K562 (cell line): ENCODE results near the gene SMG6. TPM values are rescaled to one million over a fixed set of nuclear protein-coding genes. Genes with fewer than 3 reads are reported as not detected.

Experiments
- ESRRB ChIP-seq: fragments of 250-450 bp; sonication (Bioruptor Pico); IDR thresholded peaks from 2 replicates; pipeline ENCODE4 v1.5.0; 2020; ENCODE audit warnings: mild to moderate bottlenecking, moderate library complexity, borderline replicate concordance
- FOXK2 ChIP-seq, 2 experiments: fragments of 450-650 bp; IDR thresholded peaks in 1 of 2; conservative IDR thresholded peaks in 1 of 2; 2 replicates each; pipeline ENCODE4 v1.6.1; 2016; ENCODE audit warnings: low read depth in 2 of 2, mild to moderate bottlenecking in 1 of 2
- HSF4 ChIP-seq: fragments of 250-450 bp; sonication (Bioruptor Pico); IDR thresholded peaks from 2 replicates; pipeline ENCODE4 v2.1.2; 2022; ENCODE audit warnings: mild to moderate bottlenecking, moderate library complexity, borderline replicate concordance
- PTTG1 ChIP-seq: fragments of 450-650 bp; IDR thresholded peaks from 2 replicates; pipeline ENCODE4 v1.6.1; 2016; ENCODE audit warnings: low read depth, mild to moderate bottlenecking, missing genetic modification characterization, missing compliant biosample characterization
- RCOR1 ChIP-seq, 2 experiments: IDR thresholded peaks; 2 replicates each; pipeline ENCODE4 v1.6.1; 2012; ENCODE audit warnings: low read depth in 2 of 2, low read length in 2 of 2, borderline replicate concordance in 1 of 2, improper control_type of control experiment in 1 of 2
- RNF2 ChIP-seq: sonication (generic); IDR thresholded peaks from 2 replicates; pipeline ENCODE4 v1.6.1; 2016
- SAFB2 ChIP-seq: fragments of 200-400 bp; formaldehyde crosslinking; IDR thresholded peaks from 2 replicates; pipeline ENCODE4 v1.6.1; 2018; ENCODE audit warnings: borderline replicate concordance, low read length, low read depth, moderate library complexity; ENCODE audit not compliant: severe bottlenecking
- SIRT6 ChIP-seq: IDR thresholded peaks from one replicate; pipeline ENCODE4 v1.6.1; 2012; ENCODE audit warnings: low read depth, mild to moderate bottlenecking, control low read depth, inconsistent platforms, low read length, moderate library complexity
- SMAD2 ChIP-seq: fragments of 150-350 bp; IDR thresholded peaks from 2 replicates; pipeline ENCODE4 v1.6.1; 2014; ENCODE audit warnings: low read depth, mild to moderate bottlenecking, low read length
- XRCC5 ChIP-seq: fragments of 200-400 bp; formaldehyde crosslinking; IDR thresholded peaks from 2 replicates; pipeline ENCODE4 v1.6.1; 2017; ENCODE audit warnings: low read depth, mild to moderate bottlenecking, low read length
- ZNF282 ChIP-seq: sonication (generic); formaldehyde crosslinking; IDR thresholded peaks from 2 replicates; pipeline ENCODE4 v1.8.1; 2023; ENCODE audit warnings: missing genetic modification reagents
- ZNF354B ChIP-seq: fragments of 250-450 bp; sonication (Bioruptor Pico); IDR thresholded peaks from 2 replicates; pipeline ENCODE4 v1.4.0; 2020
- ZSCAN32 ChIP-seq: fragments of 450-650 bp; formaldehyde crosslinking; IDR thresholded peaks from 2 replicates; pipeline ENCODE4 v1.4.0; 2020; ENCODE audit warnings: mild to moderate bottlenecking, moderate library complexity
- polyA plus RNA-seq, 8 experiments: library from polyadenylated mRNA; depleted of rRNA in 4 of 8; stranded (reverse) in 5 of 8; unstranded in 3 of 8; fragments of >200 nt; fragmentation: Nextera tagmentation in 2 of 8; fragmentation: Illumina TruSeq in 1 of 8; extraction: Ambion mirVana in 2 of 8; extraction: Trizol in 1 of 8; gene quantifications; 2 replicates each; pipeline versions ENCODE4 v1.2.1 to v1.2.3, GENCODE V29; 2011 to 2014; ENCODE audit warnings: inconsistent platforms in 1 of 8, missing spikeins in 1 of 8
- total RNA-seq, 7 experiments: library from RNA; depleted of rRNA in 6 of 7; stranded (reverse); fragments of >200 nt in 6 of 7; fragmentation: Illumina TruSeq in 2 of 7; extraction: Trizol in 2 of 7; gene quantifications; 2 replicates each; pipeline versions ENCODE4 v1.2.1 to v1.2.3, GENCODE V29; 2011 to 2021; ENCODE audit warnings: low replicate concordance in 1 of 7
- TF ChIP-seq, protein P1 (sequence below): fragments of 250-450 bp; sonication (Bioruptor Pico); IDR thresholded peaks from 2 replicates; pipeline ENCODE4 v1.5.0; 2021; ENCODE audit warnings: mild to moderate bottlenecking, moderate library complexity
- TF ChIP-seq, protein P2 (sequence below): fragments of 150-350 bp; IDR thresholded peaks from 2 replicates; pipeline ENCODE4 v1.6.1; 2014; ENCODE audit warnings: low read depth, mild to moderate bottlenecking, low read length, borderline replicate concordance
- TF ChIP-seq, protein P3 (sequence below): IDR thresholded peaks from 2 replicates; pipeline ENCODE4 v1.6.1; 2011; ENCODE audit not compliant: insufficient read length; ENCODE audit errors: extremely low read depth

SMG6 gene
- total and polyA plus RNA-seq, 9 of the 15 experiments (the other 6 are each of a cell fraction or from before 2014, with no cell fraction given): 0.44 to 13.9 (median 6.0) TPM

- TF ChIP-seq ZNF282 (no peak), HSF4 (CRISPR knock-in tag) (no peak), ZSCAN32 (CRISPR knock-in tag) (no peak), ESRRB (CRISPR knock-in tag) (no peak), RCOR1 (IDR thresholded peaks at IDR 0.05; ENCODE audit: borderline replicate concordance in 1 of 2, low read depth in 2 of 2, low read length in 2 of 2) (no peak), SIRT6 (no peak), XRCC5 (no peak), PTTG1 (tag) (no peak), ZNF354B (no peak), FOXK2 (conservative IDR thresholded peaks at IDR 0.05 in 1 of 2, IDR thresholded peaks at IDR 0.05 in 1 of 2; ENCODE audit: low read depth in 2 of 2) (no peak), RNF2 (no peak), SAFB2 (no peak), SMAD2 (no peak)
- TF ChIP-seq, protein P1, sequence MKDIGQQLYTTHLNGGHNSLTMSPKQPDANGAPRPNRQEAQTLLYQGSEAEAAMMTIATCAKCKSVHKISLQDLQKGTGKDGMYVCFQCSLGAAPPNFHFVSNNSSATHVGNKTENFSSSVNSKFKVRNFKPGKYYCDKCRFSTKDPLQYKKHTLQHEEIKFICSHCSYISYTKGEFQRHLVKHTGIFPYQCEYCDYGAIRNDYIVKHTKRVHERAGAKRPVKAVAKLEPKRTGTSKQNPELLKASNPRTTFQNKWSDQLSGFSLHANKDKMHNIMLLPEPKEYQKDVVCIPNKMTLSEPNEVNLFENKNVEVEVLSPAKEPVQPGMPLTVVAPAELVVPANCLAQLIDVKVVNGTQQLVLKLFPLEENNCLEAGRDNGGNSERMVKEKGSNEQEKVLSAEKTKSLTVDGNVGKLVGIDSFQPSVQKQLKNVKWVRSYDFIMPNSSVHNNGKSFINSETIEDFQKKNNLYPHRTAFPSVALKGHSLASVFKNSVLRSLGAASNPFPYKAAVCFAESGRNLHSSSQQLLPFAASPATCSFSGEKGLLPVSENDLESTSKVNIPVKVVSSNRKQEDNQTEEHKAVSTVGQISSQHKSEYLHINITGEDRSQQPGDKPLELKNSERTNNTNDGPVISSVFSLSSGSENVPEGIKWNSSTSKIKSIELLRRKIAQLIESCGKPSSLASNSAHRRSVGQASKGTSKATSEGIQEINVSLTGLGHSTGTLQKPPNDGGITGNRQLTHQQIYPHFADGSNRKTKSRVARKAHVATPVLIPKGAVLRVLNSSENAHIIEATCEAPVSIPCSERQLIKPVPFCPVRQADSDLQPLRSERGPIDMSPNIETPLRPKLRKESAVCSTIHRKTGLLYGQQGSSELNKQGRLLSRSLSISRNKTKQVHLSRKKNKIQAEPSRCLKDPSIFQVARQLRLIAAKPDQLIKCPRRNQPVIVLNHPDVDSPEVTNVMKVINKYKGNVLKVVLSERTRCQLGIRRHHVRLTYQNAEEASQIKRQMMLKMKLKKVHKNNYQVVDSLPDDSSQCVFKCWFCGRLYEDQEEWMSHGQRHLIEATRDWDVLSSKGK (CRISPR knock-in tag): no peak
- TF ChIP-seq, protein P2, sequence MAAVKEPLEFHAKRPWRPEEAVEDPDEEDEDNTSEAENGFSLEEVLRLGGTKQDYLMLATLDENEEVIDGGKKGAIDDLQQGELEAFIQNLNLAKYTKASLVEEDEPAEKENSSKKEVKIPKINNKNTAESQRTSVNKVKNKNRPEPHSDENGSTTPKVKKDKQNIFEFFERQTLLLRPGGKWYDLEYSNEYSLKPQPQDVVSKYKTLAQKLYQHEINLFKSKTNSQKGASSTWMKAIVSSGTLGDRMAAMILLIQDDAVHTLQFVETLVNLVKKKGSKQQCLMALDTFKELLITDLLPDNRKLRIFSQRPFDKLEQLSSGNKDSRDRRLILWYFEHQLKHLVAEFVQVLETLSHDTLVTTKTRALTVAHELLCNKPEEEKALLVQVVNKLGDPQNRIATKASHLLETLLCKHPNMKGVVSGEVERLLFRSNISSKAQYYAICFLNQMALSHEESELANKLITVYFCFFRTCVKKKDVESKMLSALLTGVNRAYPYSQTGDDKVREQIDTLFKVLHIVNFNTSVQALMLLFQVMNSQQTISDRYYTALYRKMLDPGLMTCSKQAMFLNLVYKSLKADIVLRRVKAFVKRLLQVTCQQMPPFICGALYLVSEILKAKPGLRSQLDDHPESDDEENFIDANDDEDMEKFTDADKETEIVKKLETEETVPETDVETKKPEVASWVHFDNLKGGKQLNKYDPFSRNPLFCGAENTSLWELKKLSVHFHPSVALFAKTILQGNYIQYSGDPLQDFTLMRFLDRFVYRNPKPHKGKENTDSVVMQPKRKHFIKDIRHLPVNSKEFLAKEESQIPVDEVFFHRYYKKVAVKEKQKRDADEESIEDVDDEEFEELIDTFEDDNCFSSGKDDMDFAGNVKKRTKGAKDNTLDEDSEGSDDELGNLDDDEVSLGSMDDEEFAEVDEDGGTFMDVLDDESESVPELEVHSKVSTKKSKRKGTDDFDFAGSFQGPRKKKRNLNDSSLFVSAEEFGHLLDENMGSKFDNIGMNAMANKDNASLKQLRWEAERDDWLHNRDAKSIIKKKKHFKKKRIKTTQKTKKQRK: no peak
- TF ChIP-seq, protein P3, sequence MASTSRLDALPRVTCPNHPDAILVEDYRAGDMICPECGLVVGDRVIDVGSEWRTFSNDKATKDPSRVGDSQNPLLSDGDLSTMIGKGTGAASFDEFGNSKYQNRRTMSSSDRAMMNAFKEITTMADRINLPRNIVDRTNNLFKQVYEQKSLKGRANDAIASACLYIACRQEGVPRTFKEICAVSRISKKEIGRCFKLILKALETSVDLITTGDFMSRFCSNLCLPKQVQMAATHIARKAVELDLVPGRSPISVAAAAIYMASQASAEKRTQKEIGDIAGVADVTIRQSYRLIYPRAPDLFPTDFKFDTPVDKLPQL: no peak
Measured at GRCh38 chr17:2041561-2042389, 261.8 kb downstream of the SMG6 start, which contains the start of gene OVCA2 (continued).
